ENCODE results near the gene ZNF500.
A peak's percentile ranks its signal among the peaks of the same experiment; 100 is the strongest.

The ZNF500 gene

GRCh38 chr16:4801051-4801961 is 34.3 kb upstream of the ZNF500 start:
- Mint-ChIP-seq H3K4me1 (ENCODE audit: low read depth) (peaks cover 9% of the 10 kb centered on the region), H3K36me3 (ENCODE audit: low read depth) (peaks cover 6% of the 10 kb centered on the region), H3K9me3 (no peaks in the 10 kb centered on the region), H3K27ac (no peak overlapping the region), H3K4me3 (peak overlapping the region; percentile 83), H3K27me3 (ENCODE audit: low read depth) (no peaks in the 10 kb centered on the region)

GRCh38 chr16:4800290-4801041 is 33.5 kb upstream of the ZNF500 start:
- Mint-ChIP-seq H3K36me3 (ENCODE audit: low read depth) (peaks cover 6% of the 10 kb centered on the region), H3K4me1 (ENCODE audit: low read depth) (peaks cover 9% of the 10 kb centered on the region), H3K4me3 (peak overlapping the region; percentile 69), H3K27me3 (ENCODE audit: low read depth) (no peaks in the 10 kb centered on the region), H3K9me3 (no peaks in the 10 kb centered on the region), H3K27ac (peak overlapping the region; percentile 55)

DNA sequence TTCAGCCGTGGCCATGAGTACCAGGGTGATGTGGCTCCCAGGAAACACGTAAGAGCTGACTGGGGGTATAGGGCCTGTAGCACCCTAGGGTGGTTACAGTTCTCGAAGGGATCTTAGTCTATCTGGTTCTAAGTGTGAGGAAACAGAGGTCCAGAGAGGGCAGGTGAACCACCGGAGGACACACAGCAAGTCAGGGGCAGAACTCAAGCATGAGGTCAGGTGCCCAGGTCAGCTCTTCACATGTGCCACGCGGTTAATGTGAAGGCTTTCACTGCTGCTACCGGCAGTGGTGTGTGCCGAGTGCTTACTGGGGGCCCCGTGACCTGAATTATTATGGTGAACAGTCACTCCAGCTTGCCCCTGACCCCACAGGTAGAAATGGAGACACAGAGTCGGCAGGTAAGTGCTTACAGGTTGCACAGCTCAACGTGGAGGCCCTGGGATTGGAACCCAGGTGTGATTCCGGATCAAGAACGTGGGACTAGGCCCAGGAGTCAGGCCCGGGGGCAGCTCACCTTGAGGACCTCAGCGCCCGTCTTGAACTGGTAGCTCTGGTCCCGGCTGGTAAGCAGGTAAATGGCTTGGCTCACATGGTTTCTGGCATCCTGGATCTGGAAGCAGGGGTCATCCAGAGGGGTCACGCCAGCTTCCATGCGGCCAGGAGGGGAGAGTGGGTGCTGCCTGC is 32.4 kb upstream of the ZNF500 start:
- Mint-ChIP-seq H3K36me3 (ENCODE audit: low read depth) (no peaks in the 10 kb centered on the region), H3K27me3 (ENCODE audit: low read depth) (no peaks in the 10 kb centered on the region), H3K9me3 (no peaks in the 10 kb centered on the region), H3K4me1 (ENCODE audit: low read depth) (peaks cover 9% of the 10 kb centered on the region), H3K27ac (no peak overlapping the region), H3K4me3 (no peak overlapping the region)

GRCh38 chr16:4798456-4798855 is 31.5 kb upstream of the ZNF500 start:
- H3K4me3 Mint-ChIP-seq, result no peak overlapping the region
- no peaks in the 10 kb centered on the region for H3K9me3 Mint-ChIP-seq
- peaks cover 7% of the 10 kb centered on the region for H3K4me1 Mint-ChIP-seq (ENCODE audit: low read depth)
- no peaks in the 10 kb centered on the region for H3K27me3 Mint-ChIP-seq (ENCODE audit: low read depth)
- H3K27ac Mint-ChIP-seq, result no peak overlapping the region
- H3K36me3 Mint-ChIP-seq (ENCODE audit: low read depth), result no peaks in the 10 kb centered on the region

DNA sequence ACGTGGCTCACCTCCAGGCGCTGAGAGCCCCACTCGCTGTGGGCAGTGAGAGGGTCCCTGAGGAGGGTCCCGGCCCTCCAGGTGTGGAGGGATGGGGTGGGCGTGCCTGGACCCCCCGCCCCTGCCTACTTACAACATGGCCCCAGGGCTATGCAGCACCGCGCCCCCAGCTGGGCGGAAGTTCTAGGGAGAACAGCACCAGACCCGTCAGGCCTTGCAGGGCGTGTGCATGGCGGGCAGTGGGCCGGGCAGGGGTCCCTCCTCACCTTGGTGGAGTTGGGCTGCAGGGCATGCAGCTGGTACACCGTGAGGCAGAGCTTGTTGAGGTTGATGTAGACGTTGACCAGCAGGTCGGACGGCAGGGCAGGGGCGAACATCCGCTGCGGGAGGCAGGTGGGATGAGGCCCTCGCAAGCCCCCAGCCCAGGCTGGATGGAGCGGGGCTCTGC is 30.9 kb upstream of the ZNF500 start:
- Mint-ChIP-seq H3K4me1 (ENCODE audit: low read depth) (peaks cover 3% of the 10 kb centered on the region), H3K27me3 (ENCODE audit: low read depth) (no peaks in the 10 kb centered on the region), H3K9me3 (no peaks in the 10 kb centered on the region), H3K27ac (no peak overlapping the region), H3K4me3 (no peak overlapping the region), H3K36me3 (ENCODE audit: low read depth) (no peaks in the 10 kb centered on the region)

DNA sequence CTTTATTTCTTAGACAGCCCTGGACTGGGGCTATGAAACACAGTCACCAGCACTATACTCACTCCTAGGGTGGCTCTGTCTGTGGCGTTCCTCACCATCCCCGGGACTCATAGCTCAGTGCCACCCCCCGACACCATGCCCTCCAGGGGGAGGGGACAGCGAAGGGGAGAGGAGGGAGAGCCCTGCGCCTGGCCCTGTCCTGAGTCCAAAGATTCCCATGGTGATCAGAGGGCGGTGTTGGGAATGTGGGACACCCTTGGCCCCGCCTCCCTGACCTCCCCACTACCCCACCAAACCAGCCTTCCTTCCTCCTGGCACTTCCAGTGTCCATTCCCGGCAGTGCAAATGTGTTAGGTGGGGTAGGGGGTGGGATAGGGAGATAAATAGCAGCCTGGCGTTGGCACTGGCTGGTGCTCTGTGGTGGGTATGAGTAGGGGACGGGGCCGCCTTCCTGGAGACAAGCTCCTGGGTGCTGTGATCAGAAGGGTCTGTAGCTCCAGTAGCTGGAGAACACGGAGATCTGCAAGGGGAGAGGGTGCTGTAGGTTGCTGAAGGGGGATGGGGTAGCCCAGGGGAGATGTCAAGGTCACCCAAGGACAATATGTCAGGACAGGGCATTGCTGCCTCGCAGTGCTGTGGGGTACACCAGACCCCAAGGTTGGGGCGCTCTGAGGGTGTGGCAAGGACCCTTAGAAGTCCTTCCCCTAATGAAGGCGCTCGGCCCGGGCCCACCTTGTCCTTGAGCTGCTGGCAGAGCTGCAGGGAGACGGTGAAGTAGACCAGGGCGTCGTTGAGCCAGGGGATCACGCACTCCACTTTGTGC is 30.2 kb upstream of the ZNF500 start:
- Mint-ChIP-seq H3K27ac (no peak overlapping the region), H3K4me1 (ENCODE audit: low read depth) (peaks cover 3% of the 10 kb centered on the region), H3K27me3 (ENCODE audit: low read depth) (no peaks in the 10 kb centered on the region), H3K4me3 (no peak overlapping the region), H3K36me3 (ENCODE audit: low read depth) (no peaks in the 10 kb centered on the region), H3K9me3 (no peaks in the 10 kb centered on the region)

DNA sequence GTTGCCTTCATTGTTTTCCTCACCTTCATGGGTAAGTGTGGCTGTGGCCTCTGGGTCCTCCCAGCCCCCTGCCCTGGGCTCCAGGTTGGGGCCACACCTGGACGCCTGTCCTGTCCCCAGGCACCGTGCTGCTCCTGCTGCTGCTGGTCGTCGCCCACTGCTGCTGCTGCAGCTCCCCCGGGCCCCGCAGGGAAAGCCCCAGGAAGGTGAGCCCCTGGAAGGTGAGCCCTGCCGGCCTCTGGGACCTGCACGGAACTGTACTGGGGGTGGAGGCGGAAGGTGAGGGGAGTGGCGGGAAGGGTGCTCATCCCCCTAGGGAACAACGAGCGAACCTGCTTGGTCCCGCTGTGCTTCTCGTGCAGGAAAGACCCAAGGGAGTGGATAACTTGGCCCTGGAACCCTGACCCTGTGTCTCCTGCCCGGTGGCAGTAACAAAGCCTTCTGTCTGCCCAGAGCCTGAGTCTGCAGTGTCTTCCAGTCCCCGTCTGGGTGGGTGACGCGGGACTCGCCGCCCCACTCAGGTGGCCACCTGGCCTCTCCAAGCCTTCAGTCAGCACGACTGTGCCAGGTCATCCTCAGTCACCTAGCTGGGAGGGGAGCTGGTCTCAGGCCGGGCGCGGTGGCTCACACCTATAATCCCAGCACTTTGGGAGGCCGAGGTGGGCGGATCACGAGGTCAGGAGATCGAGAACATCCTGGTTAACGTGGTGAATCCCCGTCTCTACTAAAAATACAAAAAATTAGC is 29.0 kb upstream of the ZNF500 start:
- Mint-ChIP-seq H3K27ac (no peak overlapping the region), H3K36me3 (ENCODE audit: low read depth) (no peaks in the 10 kb centered on the region), H3K27me3 (ENCODE audit: low read depth) (no peaks in the 10 kb centered on the region), H3K9me3 (no peaks in the 10 kb centered on the region), H3K4me3 (no peak overlapping the region), H3K4me1 (ENCODE audit: low read depth) (peaks cover 3% of the 10 kb centered on the region)

DNA sequence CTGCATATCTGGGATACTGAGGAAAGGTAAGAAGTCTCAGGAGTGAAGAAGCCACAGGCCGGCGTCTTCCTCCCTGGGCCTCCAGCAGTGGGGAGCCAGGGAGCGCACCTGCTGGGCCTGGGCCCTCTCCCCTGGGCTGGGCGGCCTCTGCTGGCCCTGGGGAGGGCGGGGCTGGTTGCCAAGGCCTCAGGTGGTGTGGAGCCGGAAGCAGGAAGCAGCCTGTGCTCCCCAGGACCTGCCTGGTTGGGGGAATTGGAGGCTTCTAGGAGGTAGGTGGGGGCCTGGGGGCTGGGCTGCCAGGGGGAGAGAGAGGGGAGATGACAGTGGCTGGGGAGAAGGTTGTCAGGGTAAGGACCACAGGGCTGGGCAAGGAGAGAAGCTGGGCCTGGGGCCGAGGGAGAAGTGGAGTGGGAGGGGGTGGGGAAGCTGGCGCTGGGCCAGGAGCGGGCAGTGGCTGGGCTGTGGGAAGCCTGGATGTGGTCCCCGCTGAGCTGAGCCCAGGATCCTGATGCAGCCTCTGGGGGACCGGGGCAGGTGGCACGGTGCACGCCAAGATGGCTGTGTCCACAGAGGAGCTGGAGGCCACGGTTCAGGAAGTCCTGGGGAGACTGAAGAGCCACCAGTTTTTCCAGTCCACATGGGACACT is 28.3 kb upstream of the ZNF500 start, which contains the start of gene SMIM22:
Gene SMIM22 (plus strand): TSS at position 189 of the 647 bp plus-strand sequence. CDS start 366 bp downstream, at position 555.
- H3K9me3 Mint-ChIP-seq, result no peaks in the 10 kb centered on the region
- no peaks in the 10 kb centered on the region for H3K27me3 Mint-ChIP-seq (ENCODE audit: low read depth)
- H3K4me3 Mint-ChIP-seq, result no peak within 1 kb of the TSS
- H3K27ac Mint-ChIP-seq, result no peak within 1 kb of the TSS
- H3K4me1 Mint-ChIP-seq (ENCODE audit: low read depth), result peaks cover 3% of the 10 kb centered on the region
- H3K36me3 Mint-ChIP-seq (ENCODE audit: low read depth), result no peaks in the 10 kb centered on the region

DNA sequence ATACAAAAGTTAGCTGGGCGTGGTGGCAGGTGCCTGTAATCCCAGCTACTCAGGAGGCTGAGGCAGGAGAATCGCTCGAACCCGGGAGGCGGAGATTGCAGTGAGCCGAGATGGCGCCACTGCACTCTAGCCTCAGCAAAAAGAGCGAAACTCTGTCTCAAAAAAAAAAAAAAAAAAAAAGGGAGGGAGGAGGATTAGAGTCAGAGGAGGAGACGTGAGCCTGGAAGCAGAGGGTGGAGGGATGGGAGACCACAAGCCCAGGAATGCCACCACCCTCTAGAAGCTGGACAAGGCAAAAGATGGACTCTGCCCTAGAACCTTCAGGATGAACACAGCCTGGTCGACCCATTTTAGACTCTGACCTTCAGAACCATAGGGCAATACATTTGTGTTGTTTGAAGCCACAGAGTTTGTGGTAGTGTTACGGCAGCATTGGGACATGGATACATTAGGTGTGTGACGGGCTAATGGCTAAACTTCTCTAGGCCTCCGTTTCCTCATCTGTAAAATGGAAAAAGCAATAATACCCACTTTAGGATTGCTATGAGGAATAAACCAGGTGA is 26.1 kb upstream of the ZNF500 start:
- Mint-ChIP-seq H3K36me3 (ENCODE audit: low read depth) (no peaks in the 10 kb centered on the region), H3K27me3 (ENCODE audit: low read depth) (no peaks in the 10 kb centered on the region), H3K9me3 (no peaks in the 10 kb centered on the region), H3K27ac (no peak overlapping the region), H3K4me1 (ENCODE audit: low read depth) (peaks cover 3% of the 10 kb centered on the region), H3K4me3 (no peak overlapping the region)

DNA sequence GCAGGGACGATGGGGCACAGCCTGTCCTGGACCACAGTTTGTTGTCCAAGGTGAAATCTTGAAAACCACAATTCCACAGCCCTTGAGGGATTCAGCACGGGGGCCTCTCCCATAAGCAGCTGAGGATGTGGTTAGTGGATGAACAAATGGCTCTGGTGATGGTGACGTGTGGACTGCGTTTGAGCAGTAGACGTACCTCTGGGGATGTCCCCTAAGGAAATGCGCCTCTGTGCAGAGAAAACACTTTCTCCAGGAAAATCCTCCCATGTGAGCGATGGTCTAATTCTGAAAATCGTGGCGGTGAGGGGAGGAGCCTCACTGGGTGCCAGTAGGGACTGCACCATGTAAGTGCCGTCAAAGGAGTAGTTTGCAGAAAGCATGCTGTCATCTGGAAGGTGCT is 23.9 kb upstream of the ZNF500 start:
- no peaks in the 10 kb centered on the region for H3K27me3 Mint-ChIP-seq (ENCODE audit: low read depth)
- no peak overlapping the region for H3K4me3 Mint-ChIP-seq
- no peaks in the 10 kb centered on the region for H3K9me3 Mint-ChIP-seq
- peaks cover 3% of the 10 kb centered on the region for H3K4me1 Mint-ChIP-seq (ENCODE audit: low read depth)
- H3K36me3 Mint-ChIP-seq (ENCODE audit: low read depth), result no peaks in the 10 kb centered on the region
- no peak overlapping the region for H3K27ac Mint-ChIP-seq

- H3K27me3 Mint-ChIP-seq (ENCODE audit: low read depth), result no peaks in the 10 kb centered on the region
- H3K4me3 Mint-ChIP-seq, result no peak overlapping the region
- H3K9me3 Mint-ChIP-seq, result no peaks in the 10 kb centered on the region
- H3K4me1 Mint-ChIP-seq (ENCODE audit: low read depth), result peaks cover 3% of the 10 kb centered on the region
- no peaks in the 10 kb centered on the region for H3K36me3 Mint-ChIP-seq (ENCODE audit: low read depth)
- no peak overlapping the region for H3K27ac Mint-ChIP-seq
These were observed 23.3 kb upstream of the ZNF500 start for GRCh38 chr16:4790261-4790660.

GRCh38 chr16:4788910-4789309 is 21.9 kb upstream of the ZNF500 start:
- H3K4me1 Mint-ChIP-seq (ENCODE audit: low read depth), result peaks cover 3% of the 10 kb centered on the region
- H3K27ac Mint-ChIP-seq, result no peak overlapping the region
- no peaks in the 10 kb centered on the region for H3K36me3 Mint-ChIP-seq (ENCODE audit: low read depth)
- no peak overlapping the region for H3K4me3 Mint-ChIP-seq
- no peaks in the 10 kb centered on the region for H3K9me3 Mint-ChIP-seq
- no peaks in the 10 kb centered on the region for H3K27me3 Mint-ChIP-seq (ENCODE audit: low read depth)

- Mint-ChIP-seq H3K27me3 (ENCODE audit: low read depth) (no peaks in the 10 kb centered on the region), H3K9me3 (no peaks in the 10 kb centered on the region), H3K4me3 (no peak overlapping the region), H3K27ac (no peak overlapping the region), H3K36me3 (ENCODE audit: low read depth) (no peaks in the 10 kb centered on the region), H3K4me1 (ENCODE audit: low read depth) (peaks cover 3% of the 10 kb centered on the region)
These were observed 21.5 kb upstream of the ZNF500 start for GRCh38 chr16:4788489-4788889.
